ENCODE results near the gene SFXN5.

SFXN5 gene

GRCh38 chr2:72955228-72956049 lies 116.1 kb downstream of the SFXN5 start:
- in situ Hi-C loops (cut with HindIII; ENCODE audit: low pct_ligation_motif_present, low pct_unique_long_range_greater_than_20kb, low sequenced_read_pairs), result no loop called here
- DNase-seq, result no peak

- DNase-seq, result no peak
- in situ Hi-C loops (cut with HindIII; ENCODE audit: low pct_ligation_motif_present, low pct_unique_long_range_greater_than_20kb, low sequenced_read_pairs), result no loop called here
Observed at GRCh38 chr2:72954376-72955227, 116.9 kb downstream of the SFXN5 start.

- in situ Hi-C loops (cut with HindIII; ENCODE audit: low pct_ligation_motif_present, low pct_unique_long_range_greater_than_20kb, low sequenced_read_pairs), result no loop called here
- no peak for DNase-seq
Observed at GRCh38 chr2:72953976-72954375, 117.5 kb downstream of the SFXN5 start.

- DNase-seq, result no peak
- in situ Hi-C loops (cut with HindIII; ENCODE audit: low pct_ligation_motif_present, low pct_unique_long_range_greater_than_20kb, low sequenced_read_pairs), result no loop called here
Observed at GRCh38 chr2:72953528-72953927, 118.0 kb downstream of the SFXN5 start.

- in situ Hi-C loops (cut with HindIII; ENCODE audit: low pct_ligation_motif_present, low pct_unique_long_range_greater_than_20kb, low sequenced_read_pairs), result no loop called here
- DNase-seq, result no peak
Observed at GRCh38 chr2:72952961-72953360, 118.6 kb downstream of the SFXN5 start.

- in situ Hi-C loops (cut with HindIII; ENCODE audit: low pct_ligation_motif_present, low pct_unique_long_range_greater_than_20kb, low sequenced_read_pairs), result no loop called here
- no peak for DNase-seq
Observed at GRCh38 chr2:72952110-72952823, 119.2 kb downstream of the SFXN5 start.

- in situ Hi-C loops (cut with HindIII; ENCODE audit: low pct_ligation_motif_present, low pct_unique_long_range_greater_than_20kb, low sequenced_read_pairs), result no loop called here
- DNase-seq, result no peak
Observed at GRCh38 chr2:72951303-72952095, 120.0 kb downstream of the SFXN5 start.

- in situ Hi-C loops (cut with HindIII; ENCODE audit: low pct_ligation_motif_present, low pct_unique_long_range_greater_than_20kb, low sequenced_read_pairs), result no loop called here
- DNase-seq, result no peak
Observed at GRCh38 chr2:72950558-72951255, 120.8 kb downstream of the SFXN5 start.

- in situ Hi-C loops (cut with HindIII; ENCODE audit: low pct_ligation_motif_present, low pct_unique_long_range_greater_than_20kb, low sequenced_read_pairs), result no loop called here
- DNase-seq, result no peak
Observed at GRCh38 chr2:72949642-72950041, 121.9 kb downstream of the SFXN5 start.

GRCh38 chr2:72949045-72949444 lies 122.5 kb downstream of the SFXN5 start:
- no peak for DNase-seq
- in situ Hi-C loops (cut with HindIII; ENCODE audit: low pct_ligation_motif_present, low pct_unique_long_range_greater_than_20kb, low sequenced_read_pairs), result no loop called here

- in situ Hi-C loops (cut with HindIII; ENCODE audit: low pct_ligation_motif_present, low pct_unique_long_range_greater_than_20kb, low sequenced_read_pairs), result no loop called here
- no peak for DNase-seq
Observed at GRCh38 chr2:72947952-72948830, 123.3 kb downstream of the SFXN5 start.

- in situ Hi-C loops (cut with HindIII; ENCODE audit: low pct_ligation_motif_present, low pct_unique_long_range_greater_than_20kb, low sequenced_read_pairs), result no loop called here
- DNase-seq, result no peak
Observed at GRCh38 chr2:72946466-72946865, 125.0 kb downstream of the SFXN5 start.

- no peak for DNase-seq
- in situ Hi-C loops (cut with HindIII; ENCODE audit: low pct_ligation_motif_present, low pct_unique_long_range_greater_than_20kb, low sequenced_read_pairs), result no loop called here
Observed at GRCh38 chr2:72945450-72946019, 126.0 kb downstream of the SFXN5 start.

- no peak for DNase-seq
- in situ Hi-C loops (cut with HindIII; ENCODE audit: low pct_ligation_motif_present, low pct_unique_long_range_greater_than_20kb, low sequenced_read_pairs), result no loop called here
Observed at GRCh38 chr2:72944804-72945449, 126.6 kb downstream of the SFXN5 start.

- DNase-seq, result no peak
Observed at GRCh38 chr2:72943540-72944395, 127.7 kb downstream of the SFXN5 start.

More at GRCh38 chr2:72943540-72944395, 127.7 kb downstream of the SFXN5 start:
- in situ Hi-C loops (cut with HindIII; ENCODE audit: low pct_ligation_motif_present, low pct_unique_long_range_greater_than_20kb, low sequenced_read_pairs), result no loop called here
